A673 (cell line): ENCODE data around the gene TTLL4. TPM values are rescaled to one million over a fixed set of nuclear protein-coding genes. Genes with fewer than 3 reads are reported as not detected.
A peak's percentile ranks its signal among the peaks of the same experiment; 100 is the strongest.

Source experiments
- BruUV-seq: library from RNA; stranded (reverse); fragments of 400-500 nt; replicated peaks from 2 replicates; lab custom pipeline; 2021; lab: Mats Ljungman, UMichigan
- CTCF ChIA-PET: fragments of 300-600 bp; sonication (Branson Sonifier 250); formaldehyde crosslinking; loops from one replicate; lab custom pipeline; 2022; ENCODE audit warnings: antibody characterized with exemption; lab: Charles Lee
- POLR2A ChIA-PET: fragments of 300-600 bp; sonication (Branson Sonifier 250); formaldehyde crosslinking; loops from one replicate; lab custom pipeline; 2022; ENCODE audit warnings: antibody characterized with exemption; ENCODE audit not compliant: low non-redundant PET; lab: Charles Lee
- DNase-seq: peaks from one replicate; pipeline ENCODE4 v3.0.0-alpha.2; 2015; ENCODE audit warnings: low spot score
- H3K27ac ChIP-seq: fragments of 200-600 bp; sonication (generic); 2 replicates; pipeline ENCODE4 v1.5.1; 2016; ENCODE audit warnings: mixed run types, low read depth, mild to moderate bottlenecking, mixed read lengths, antibody characterized with exemption, low read length; ENCODE audit not compliant: poor library complexity, severe bottlenecking
- H3K27me3 ChIP-seq: fragments of 200-600 bp; sonication (generic); replicated peaks from 2 replicates; pipeline ENCODE4 v1.6.1; 2017; ENCODE audit warnings: mixed run types, low read depth, mild to moderate bottlenecking, mixed read lengths, antibody characterized with exemption, low read length; ENCODE audit not compliant: insufficient read depth, poor library complexity
- H3K36me3 ChIP-seq: fragments of 200-600 bp; sonication (generic); 2 replicates; pipeline ENCODE4 v1.6.1; 2016; ENCODE audit warnings: mixed run types, mild to moderate bottlenecking, mixed read lengths, antibody characterized with exemption, low read length; ENCODE audit not compliant: insufficient read depth, poor library complexity, severe bottlenecking
- H3K4me1 ChIP-seq: fragments of 200-600 bp; sonication (generic); 2 replicates; pipeline ENCODE4 v1.6.1; 2017; ENCODE audit warnings: mixed run types, mild to moderate bottlenecking, mixed read lengths, antibody characterized with exemption, low read length; ENCODE audit not compliant: insufficient read depth, poor library complexity, severe bottlenecking
- H3K4me3 ChIP-seq: fragments of 200-600 bp; sonication (generic); 2 replicates; pipeline ENCODE4 v1.5.1; 2016; ENCODE audit warnings: low read depth, mixed run types, mild to moderate bottlenecking, mixed read lengths, low read length; ENCODE audit not compliant: poor library complexity, severe bottlenecking
- H3K9me3 ChIP-seq: fragments of 200-600 bp; sonication (generic); 2 replicates; pipeline ENCODE4 v1.6.1; 2016; ENCODE audit warnings: mixed run types, low read depth, mild to moderate bottlenecking, mixed read lengths, antibody characterized with exemption, low read length; ENCODE audit not compliant: poor library complexity, severe bottlenecking
- CTCF ChIP-seq: fragments of 300-800, 200-600 bp; sonication (generic); conservative IDR thresholded peaks from 2 replicates; pipeline ENCODE4 v1.5.1; 2017; ENCODE audit warnings: low read depth, mild to moderate bottlenecking, antibody characterized with exemption, low read length, moderate library complexity, mixed read lengths
- EZH2 ChIP-seq: fragments of 200-600 bp; sonication (generic); IDR thresholded peaks from 2 replicates; pipeline ENCODE4 v1.6.1; 2017; ENCODE audit warnings: borderline replicate concordance, low read depth, mild to moderate bottlenecking, mixed read lengths, antibody characterized with exemption, low read length; ENCODE audit not compliant: poor library complexity, severe bottlenecking
- intact Hi-C: fragments of 100-400 bp; cut with micrococcal nuclease; formaldehyde crosslinking; loops from one replicate; pipeline ENCODE4 v1.10.0; 2022; ENCODE audit not compliant: unreplicated experiment
- total RNA-seq: library from RNA; stranded (reverse); gene quantifications from 2 replicates; pipeline ENCODE4 v1.2.3, GENCODE V29; 2021

TTLL4 gene
- total RNA-seq, 1 experiment from 2014 or later, result 100 TPM

DNA sequence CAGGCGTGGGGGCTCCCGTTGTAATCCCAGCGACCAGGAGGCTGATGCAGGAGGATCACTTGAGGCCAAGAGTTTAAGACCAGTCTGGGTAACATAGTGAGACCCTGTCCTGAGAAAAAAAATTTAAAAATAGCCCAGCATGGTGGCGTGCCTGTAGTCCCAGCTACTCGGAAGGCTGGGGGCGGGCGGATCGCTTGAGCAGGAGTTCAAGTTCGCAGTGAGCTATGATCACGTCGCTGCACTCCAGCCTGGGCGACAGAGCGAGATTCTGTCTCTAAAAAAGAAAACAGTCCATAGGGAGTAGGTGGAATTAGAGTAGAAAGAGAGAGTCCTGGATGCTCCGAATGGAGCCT lies 325 bp upstream of the TTLL4 start:
- Histone ChIP-seq H3K27ac (no peak overlapping the region), H3K36me3 (peaks cover 5% of the 10 kb centered on the region), H3K27me3 (no peaks in the 10 kb centered on the region), H3K4me3 (peak overlapping the region; percentile 74), H3K9me3 (no peaks in the 10 kb centered on the region), H3K4me1 (peaks cover 14% of the 10 kb centered on the region)
- ChIA-PET POLR2A (interaction anchor here (0.7 to 1.3 kb wide), 2 partner anchors 38 to 51 kb away, joined by 3 to 4 read pairs; partner anchors contain the start of genes BCS1L and ZNF142), CTCF (interaction anchor here (0.6 to 1.6 kb wide), 4 partner anchors 8 to 426 kb away, joined by 3 to 9 read pairs (median 4); no protein-coding TSS in a partner anchor)
- DNase-seq, result no peak
- TF ChIP-seq EZH2 (no peak), CTCF (no peak)
- intact Hi-C loops, result no loop called here
- BruUV-seq, result no TSS peak

GRCh38 chr2:218711550-218711929 lies 905 bp downstream of the TTLL4 start:
- Histone ChIP-seq H3K4me3 (peak overlapping the region; percentile 74), H3K27me3 (no peaks in the 10 kb centered on the region), H3K27ac (peak overlapping the region; percentile 90), H3K4me1 (peaks cover 14% of the 10 kb centered on the region), H3K9me3 (no peaks in the 10 kb centered on the region), H3K36me3 (peaks cover 13% of the 10 kb centered on the region)
- POLR2A ChIA-PET, result no interaction called here
- DNase-seq, result peak; percentile 54
- intact Hi-C loops, result loop anchor here (1.0 kb wide), 1 partner anchor 136 kb away; no protein-coding TSS in a partner anchor
- CTCF ChIA-PET, result interaction anchor here (0.9 to 1.6 kb wide), 2 partner anchors 136 to 167 kb away, joined by 4 to 9 read pairs; no protein-coding TSS in a partner anchor
- no peak for TF ChIP-seq EZH2
- no peak for TF ChIP-seq CTCF
- TSS peak; percentile 63 for BruUV-seq

GRCh38 chr2:218713922-218714321 lies 3.3 kb downstream of the TTLL4 start:
- POLR2A ChIA-PET, result no interaction called here
- intact Hi-C loops, result no loop called here
- H3K4me3 ChIP-seq, result no peak overlapping the region
- H3K36me3 ChIP-seq, result peaks cover 13% of the 10 kb centered on the region
- no peaks in the 10 kb centered on the region for H3K27me3 ChIP-seq
- CTCF ChIA-PET, result no interaction called here
- BruUV-seq, result no TSS peak
- no peaks in the 10 kb centered on the region for H3K9me3 ChIP-seq
- no peak overlapping the region for H3K27ac ChIP-seq
- DNase-seq, result no peak
- peaks cover 14% of the 10 kb centered on the region for H3K4me1 ChIP-seq
- no peak for TF ChIP-seq EZH2
- TF ChIP-seq CTCF, result no peak
